Measurements from ENCODE around the gene MYZAP. TPM values are rescaled to one million over a fixed set of nuclear protein-coding genes. Genes with fewer than 3 reads are reported as not detected.
A peak's percentile ranks its signal among the peaks of the same experiment; 100 is the strongest.

MYZAP gene
- total RNA-seq, 1 donor = not detected

DNA sequence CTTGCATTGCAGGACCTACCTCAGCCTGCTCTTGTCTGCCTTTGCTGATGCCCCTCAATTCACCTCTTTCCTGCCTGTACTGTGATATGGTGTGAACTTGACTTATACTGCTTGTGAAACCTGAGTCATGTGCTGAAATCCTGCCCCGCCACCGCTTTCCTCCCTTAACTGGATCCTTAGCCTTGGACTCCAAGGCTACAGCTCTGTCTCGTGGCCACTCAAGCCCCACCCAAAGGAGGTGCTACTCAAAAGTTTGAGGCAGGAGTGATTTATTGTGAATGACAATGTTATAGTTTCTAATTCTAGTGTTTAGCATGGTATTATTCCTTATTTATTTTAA, 56.1 kb downstream of the MYZAP start:
- TF ChIP-seq CTCF (IDR thresholded peaks at IDR 0.05; ENCODE audit: insufficient read depth, low read length) = no peak
- H3K4me3 ChIP-seq (ENCODE audit: low read depth, low read length) = no peak overlapping the region
- DNase-seq (ENCODE audit: low read depth) = no peak

GRCh38 chr15:57649138-57649537, 57.4 kb downstream of the MYZAP start:
- peak; percentile 50 for DNase-seq (ENCODE audit: low read depth)
- TF ChIP-seq CTCF (IDR thresholded peaks at IDR 0.05; ENCODE audit: insufficient read depth, low read length) = no peak
- H3K4me3 ChIP-seq (ENCODE audit: low read depth, low read length) = no peak overlapping the region

DNA sequence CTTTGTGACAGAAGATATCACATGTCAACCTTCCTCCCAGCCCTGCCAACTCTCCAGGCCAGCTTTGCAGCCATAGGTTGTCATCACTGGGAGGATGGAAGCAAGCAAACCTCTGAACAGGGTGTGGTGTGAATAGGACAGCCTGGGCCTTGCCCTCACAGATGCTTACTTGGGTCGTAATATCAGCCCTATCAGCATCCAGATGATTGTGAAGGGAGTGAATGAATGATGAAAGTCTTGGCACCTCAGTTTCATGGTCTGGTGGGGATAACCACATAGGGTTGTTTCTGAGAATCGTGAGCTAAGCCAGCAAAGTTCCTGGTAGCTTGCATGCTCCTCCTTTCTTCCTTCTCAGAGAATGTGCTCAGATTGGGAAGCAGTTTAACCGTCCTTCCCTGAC, 59.7 kb downstream of the MYZAP start:
- no peak for DNase-seq (ENCODE audit: low read depth)
- no peak for TF ChIP-seq CTCF (IDR thresholded peaks at IDR 0.05; ENCODE audit: insufficient read depth, low read length)
- H3K4me3 ChIP-seq (ENCODE audit: low read depth, low read length) = no peak overlapping the region

DNA sequence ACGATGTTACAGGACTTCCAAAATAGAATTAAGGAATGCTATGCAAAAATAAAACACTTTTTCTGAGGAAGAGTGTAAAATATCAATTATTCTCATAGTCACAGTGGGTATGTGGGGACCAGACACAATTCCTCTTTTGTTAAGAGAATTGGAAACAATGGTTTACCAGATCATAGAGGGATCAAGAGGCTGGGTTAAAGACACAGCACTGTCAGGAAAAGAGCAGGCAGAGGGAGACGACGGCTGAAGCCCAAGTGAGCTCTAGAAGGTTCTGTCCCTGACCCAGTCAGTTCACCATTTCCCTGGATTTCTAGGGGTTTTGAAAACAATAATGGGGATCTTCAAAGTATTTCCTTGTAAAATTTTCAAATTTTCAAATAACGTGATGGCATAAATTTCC, 60.8 kb downstream of the MYZAP start:
- TF ChIP-seq CTCF (IDR thresholded peaks at IDR 0.05; ENCODE audit: insufficient read depth, low read length) = no peak
- no peak for DNase-seq (ENCODE audit: low read depth)
- no peak overlapping the region for H3K4me3 ChIP-seq (ENCODE audit: low read depth, low read length)

- TF ChIP-seq CTCF (IDR thresholded peaks at IDR 0.05; ENCODE audit: insufficient read depth, low read length) = no peak
- H3K4me3 ChIP-seq (ENCODE audit: low read depth, low read length) = no peak overlapping the region
- peak; percentile 64 for DNase-seq (ENCODE audit: low read depth)
Observed at GRCh38 chr15:57654153-57654852, 62.6 kb downstream of the MYZAP start.

GRCh38 chr15:57655053-57655452, 63.3 kb downstream of the MYZAP start:
- no peak for DNase-seq (ENCODE audit: low read depth)
- no peak overlapping the region for H3K4me3 ChIP-seq (ENCODE audit: low read depth, low read length)
- TF ChIP-seq CTCF (IDR thresholded peaks at IDR 0.05; ENCODE audit: insufficient read depth, low read length) = no peak

DNA sequence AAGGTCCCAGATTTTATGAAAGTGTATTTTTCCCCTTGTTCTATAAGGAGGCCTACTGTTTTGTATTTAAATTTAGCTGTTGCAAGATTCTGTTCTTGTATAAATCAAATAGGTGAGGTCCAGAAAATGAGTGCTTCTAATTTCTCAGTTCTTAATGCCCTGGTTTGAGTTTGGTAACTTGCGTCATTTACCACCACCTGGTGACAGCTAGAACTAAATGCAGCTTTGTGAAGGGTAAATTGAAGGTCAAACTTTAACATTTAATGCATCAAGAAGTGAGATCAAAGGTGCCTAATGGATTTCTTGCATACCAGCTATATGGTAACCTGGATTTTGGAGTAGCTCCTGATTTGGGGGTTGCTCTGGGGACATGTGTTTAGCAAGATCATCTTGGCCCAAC, 64.1 kb downstream of the MYZAP start:
- TF ChIP-seq CTCF (IDR thresholded peaks at IDR 0.05; ENCODE audit: insufficient read depth, low read length) = no peak
- no peak overlapping the region for H3K4me3 ChIP-seq (ENCODE audit: low read depth, low read length)
- DNase-seq (ENCODE audit: low read depth) = no peak

Measured in fibroblast of the aortic adventitia (primary cell).